Head of caudate nucleus (tissue), 42 donors: ENCODE data around the gene CCDC33.

Experiments used
- DNase-seq, 42 donors: peaks; one replicate each; pipeline versions ENCODE4 v3.0.0 to v3.0.0-alpha.2; 2020 to 2021; ENCODE audit warnings: mixed read lengths in 7 of 42
- intact Hi-C: fragments of 100-400 bp; cut with DNase I; formaldehyde crosslinking; loops from one replicate; pipeline ENCODE4 v1.15.0; 2022

Gene CCDC33

DNA sequence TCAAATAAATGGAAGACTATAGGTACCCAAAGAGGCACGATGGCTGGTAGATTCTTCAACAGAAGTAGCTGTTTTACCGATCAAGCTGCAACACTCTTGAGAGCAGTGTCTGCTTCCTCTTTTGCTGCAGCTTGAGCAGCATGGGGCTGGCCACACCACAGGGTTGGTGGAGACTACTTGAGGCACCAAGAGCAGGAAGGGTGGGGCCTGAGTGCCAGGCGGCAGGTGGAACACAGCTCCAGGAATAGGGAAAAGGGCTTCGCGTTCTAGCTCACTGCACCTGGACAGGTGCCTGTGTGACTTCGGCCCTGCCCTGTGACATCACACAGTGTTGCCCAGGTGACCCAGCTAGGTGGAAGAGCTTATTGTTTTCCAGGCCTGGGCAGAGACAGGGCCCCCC is at the start of gene CCDC33:
Gene CCDC33, plus strand, starts transcription at position 365 of the 400 bp plus-strand sequence. CDS start 394 bp downstream, outside the sequence.
- intact Hi-C loops, result no loop called here
- DNase-seq, result no peak

DNA sequence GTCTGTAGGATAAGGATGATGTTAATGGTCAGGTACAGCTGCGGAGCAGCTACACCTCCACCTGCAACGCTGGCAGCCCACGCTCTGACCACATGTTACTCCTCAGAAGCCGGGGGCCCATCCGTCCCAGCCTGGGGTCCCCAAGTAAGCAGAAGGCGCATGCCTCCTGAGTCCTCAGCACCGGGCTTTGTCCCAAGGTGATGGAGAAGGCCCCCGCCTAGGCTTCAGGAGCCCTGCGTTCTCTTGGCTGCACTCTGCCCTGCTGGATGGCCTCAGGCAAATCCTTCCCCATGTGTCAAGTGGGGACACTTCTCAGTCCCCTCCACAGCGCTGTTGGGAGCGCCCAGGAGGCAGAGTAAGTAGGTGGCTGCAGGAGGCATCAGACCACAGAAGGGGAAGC is 47.9 kb upstream of the CCDC33 start:
- intact Hi-C loops, result no loop called here

DNA sequence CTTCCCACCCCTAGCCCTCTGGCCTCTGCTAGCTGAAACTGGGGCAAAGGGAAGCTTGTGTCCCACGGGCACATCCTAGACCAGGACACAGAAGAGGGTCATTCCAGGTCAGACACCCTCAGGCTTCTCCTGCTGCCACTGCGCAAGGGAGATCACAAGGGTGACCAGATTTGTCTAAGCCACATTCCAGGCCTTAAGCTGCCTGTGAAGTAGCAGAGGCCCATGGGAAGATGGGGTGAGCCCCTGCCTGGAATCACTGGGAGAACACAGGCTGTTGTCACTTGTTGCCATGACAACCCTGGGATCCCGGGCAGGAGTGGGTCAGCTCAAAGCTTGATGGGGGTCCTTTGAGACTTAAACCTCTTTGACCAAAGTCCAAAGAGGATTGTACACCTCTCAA is 44.3 kb upstream of the CCDC33 start:
- no peak for DNase-seq
- intact Hi-C loops, result no loop called here

More for the DNA sequence above, 47.9 kb upstream of the CCDC33 start:
- no peak for DNase-seq

DNA sequence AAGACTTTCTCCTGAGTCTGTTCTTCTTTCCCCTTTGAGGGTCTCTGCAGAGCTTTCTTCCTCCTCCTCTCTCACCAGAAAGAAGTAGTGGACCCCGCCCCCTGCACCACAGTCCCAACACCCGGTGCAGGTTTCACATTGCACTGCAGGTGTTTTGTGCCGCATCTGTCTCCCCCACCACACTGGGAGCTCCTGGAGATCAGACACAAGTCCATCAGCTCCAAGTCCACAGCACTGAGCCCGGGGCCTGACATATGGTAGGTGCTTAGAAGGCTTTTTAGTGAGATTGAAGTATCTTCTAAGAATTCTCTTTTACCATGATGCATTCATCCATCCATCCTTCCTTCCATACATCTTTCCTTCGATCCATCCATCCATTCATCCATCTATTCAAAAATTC is 43.4 kb upstream of the CCDC33 start:
- no peak for DNase-seq
- intact Hi-C loops, result no loop called here

DNA sequence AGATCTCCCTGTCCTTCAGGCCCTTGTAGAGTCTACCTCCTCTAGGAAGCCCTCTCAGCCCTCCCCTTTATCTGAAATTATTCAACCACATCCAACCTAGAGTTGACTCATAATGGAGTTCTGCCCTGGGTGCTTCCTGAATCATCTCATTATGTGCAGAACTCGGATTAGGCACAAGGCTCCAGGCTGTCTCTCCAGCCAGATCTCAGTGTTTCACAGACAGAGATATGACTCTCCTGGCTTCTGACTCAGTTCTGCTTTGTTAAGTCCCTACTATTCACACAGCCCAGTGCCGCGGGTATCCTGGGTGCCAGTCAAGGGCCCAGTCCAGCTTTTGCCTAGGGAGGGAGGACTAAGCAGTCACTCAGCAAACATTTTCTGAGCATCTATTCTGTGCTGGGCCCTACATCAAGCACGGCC is 42.8 kb upstream of the CCDC33 start:
- intact Hi-C loops, result no loop called here
- DNase-seq, result peak in 11 of 42 donors; percentile 12 to 55 (median 23)

DNA sequence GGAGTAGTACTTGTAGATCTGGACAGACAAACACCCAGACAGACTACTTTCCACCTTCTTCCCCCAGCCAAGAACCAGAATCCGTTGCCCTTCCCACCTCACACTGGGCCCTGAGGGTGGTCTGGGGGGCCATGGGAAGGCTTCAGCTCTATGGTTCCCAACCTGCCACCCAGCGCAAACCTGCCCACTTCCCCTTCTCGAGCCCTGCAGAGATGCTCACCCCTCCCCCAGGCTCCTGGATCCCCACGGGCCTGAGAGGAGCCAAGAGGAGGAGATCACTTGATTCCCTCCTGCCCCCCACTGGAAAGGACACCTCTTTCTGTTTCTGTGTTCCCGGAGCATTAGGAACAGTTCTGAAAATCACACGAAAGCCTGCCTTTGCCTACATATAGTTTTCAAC is 42.2 kb upstream of the CCDC33 start:
- no peak for DNase-seq
- intact Hi-C loops, result no loop called here

DNA sequence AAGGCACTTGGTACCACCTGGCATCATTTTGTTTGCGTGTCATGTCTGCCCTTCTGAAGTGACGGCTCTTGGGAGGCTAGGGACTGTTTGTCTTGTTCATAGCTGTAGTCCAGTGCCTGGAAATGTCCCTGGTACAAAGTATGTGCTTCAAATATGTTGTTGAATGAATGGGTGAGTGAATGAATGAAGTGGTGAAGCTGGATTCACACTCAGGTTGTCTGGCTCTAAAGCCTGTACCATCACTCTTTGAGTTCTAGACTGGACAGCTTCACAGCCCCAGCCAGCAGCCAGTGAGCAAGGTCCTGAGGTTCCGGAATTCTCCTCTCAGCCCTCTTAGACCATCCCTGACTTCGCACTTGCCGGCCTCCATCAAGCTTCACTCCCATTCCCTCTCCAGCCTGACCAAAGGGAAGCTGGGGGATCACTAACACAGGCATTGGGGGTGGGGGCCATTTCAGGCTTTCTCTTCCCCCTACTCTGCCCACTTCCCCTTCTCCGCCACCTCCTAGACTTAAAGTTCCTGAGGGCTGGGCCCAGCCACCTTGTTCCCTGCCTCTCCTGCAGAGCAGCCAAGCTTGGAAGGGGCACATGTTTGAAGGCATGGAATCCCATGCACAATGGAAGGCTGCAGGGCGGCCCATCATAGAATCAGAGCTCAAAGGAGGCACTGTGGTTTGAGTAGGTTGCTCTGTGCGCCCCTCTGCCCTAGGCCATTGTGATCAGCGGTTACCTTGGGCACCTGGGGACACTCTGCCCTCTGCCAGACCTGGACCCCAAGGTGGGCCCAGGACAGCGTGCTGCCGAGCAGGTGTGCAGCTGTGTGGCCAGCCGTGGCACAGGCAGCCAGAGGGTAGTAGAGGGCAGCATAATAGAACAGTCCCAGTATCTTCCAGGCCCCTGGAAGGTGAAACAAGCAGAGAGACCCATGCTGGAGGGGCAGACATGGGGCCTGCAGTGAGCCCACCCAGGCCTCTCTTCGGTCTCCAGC is 41.3 kb upstream of the CCDC33 start:
- intact Hi-C loops, result no loop called here
- DNase-seq, result no peak

DNA sequence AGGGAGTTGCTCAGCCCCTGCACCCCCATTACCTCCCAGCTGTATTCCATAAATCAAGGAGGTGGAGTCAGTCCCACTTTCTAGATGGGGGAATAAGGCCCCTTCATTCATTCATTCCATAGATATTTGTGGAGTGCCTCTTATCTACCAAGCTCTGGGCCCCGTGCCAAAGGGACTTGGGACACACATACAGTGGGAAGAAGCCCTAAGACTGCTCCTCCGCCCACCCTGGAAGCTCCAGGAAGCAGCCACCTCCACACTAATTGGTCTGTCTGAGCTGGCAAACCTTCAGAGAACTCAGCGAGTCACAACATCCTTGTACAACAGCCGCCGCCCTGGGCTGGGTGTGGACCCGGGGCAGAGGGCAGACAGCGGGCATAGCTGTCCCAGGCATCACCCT is 40.0 kb upstream of the CCDC33 start:
- intact Hi-C loops, result no loop called here
- DNase-seq, result peak in 38 of 42 donors; percentile 10 to 80 (median 44)

DNA sequence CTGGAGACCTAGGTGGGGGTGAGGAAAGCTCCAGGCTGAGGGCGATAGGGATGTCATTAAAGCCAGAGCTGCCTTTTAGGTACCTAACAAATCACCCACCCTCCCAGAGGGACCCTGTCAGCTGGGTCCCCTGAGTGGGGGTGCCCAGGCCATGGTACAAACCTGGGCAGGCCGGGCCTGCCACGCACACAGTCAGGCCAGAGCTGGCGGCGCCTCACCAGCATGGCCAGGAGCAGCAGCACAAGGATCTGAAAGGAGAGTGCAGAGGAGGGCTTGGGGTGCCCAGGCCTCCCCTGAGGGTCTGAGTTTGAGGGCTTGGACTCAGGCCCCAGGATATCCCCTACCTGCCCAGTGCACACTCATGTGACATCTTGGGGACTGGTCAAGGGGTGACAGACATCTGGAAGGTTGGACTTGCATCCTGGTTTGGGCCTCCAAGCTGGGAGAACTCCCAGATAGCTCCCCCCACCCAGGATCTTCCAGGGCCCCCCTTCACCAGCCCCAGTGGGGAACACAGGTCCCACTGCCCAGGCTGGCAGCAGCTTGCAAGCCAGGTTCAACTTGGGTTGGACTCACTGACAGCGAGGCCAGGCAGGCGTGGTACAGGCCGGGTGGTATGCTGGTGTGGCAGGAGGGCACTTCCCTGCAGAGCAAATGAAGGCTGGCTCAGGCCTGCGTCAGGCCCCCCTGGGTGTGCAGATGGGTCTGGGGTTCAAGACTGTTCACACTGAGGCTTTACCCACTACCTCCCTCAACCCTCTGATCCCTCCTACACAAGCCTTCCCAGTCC is 38.8 kb upstream of the CCDC33 start:
- no peak for DNase-seq
- intact Hi-C loops, result no loop called here

DNA sequence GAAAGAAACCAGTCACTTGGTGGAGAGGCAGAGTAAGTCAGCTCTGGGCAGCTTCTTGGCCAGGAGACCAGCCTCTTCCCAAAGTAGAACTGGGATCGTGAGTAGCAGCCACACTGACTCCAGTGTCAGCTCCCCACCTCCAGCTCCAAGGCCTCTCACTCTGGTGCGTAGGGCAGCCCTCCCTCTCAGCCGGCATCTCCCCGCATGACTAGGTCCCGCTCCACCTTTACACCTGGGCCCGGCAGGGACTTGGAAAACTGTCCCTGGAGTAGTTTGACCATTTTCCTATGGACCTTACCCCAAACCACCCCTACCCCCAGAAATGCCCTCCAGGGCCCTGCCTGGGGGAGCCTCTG is 36.9 kb upstream of the CCDC33 start:
- intact Hi-C loops, result no loop called here
- no peak for DNase-seq

DNA sequence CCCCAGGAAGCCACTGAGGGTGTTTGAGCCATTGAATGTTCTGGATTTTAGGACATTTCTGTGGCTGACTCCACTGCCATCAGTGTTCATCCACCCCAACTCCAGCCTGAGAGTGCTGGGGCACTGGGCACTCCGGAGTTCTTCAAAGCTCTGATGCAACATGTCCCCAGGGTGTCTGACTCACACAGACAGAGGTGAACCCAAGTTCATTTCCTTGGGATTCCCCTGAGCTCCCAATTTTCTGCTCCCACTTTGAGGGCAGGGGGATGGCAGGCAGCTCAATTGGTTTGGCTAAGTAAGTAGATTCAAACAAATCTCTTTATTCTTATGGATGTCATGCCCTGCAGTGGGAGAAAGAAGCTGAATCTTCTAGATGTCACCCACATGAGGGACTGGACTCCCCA is 35.7 kb upstream of the CCDC33 start:
- no peak for DNase-seq
- intact Hi-C loops, result no loop called here

DNA sequence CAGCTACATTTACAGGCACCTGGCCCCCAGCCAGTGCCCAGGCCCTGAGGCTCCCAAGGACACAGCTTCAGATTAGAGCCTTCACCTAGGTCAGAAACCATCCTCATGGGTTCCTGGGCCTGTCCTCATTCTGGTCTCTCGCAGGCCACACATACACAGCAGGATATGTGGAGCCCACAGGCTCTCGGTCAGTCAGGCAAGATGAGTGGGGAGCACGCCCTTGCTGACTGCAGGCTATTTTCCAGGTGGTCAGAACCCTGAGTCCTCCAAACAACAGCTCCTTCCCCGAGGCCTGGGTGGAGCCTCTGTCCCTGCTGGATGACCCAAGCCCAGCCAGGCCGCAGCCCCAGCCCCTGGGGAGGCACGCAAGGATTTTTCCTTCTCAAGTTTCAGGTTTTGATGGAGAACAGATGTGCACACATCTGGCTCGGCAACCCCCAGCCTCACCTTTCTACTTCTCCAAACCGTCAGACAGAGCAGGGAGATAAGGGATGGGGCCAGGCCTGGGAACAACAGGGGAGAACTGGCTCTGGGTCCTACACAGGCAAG is 35.2 kb upstream of the CCDC33 start:
- DNase-seq, result no peak

DNA sequence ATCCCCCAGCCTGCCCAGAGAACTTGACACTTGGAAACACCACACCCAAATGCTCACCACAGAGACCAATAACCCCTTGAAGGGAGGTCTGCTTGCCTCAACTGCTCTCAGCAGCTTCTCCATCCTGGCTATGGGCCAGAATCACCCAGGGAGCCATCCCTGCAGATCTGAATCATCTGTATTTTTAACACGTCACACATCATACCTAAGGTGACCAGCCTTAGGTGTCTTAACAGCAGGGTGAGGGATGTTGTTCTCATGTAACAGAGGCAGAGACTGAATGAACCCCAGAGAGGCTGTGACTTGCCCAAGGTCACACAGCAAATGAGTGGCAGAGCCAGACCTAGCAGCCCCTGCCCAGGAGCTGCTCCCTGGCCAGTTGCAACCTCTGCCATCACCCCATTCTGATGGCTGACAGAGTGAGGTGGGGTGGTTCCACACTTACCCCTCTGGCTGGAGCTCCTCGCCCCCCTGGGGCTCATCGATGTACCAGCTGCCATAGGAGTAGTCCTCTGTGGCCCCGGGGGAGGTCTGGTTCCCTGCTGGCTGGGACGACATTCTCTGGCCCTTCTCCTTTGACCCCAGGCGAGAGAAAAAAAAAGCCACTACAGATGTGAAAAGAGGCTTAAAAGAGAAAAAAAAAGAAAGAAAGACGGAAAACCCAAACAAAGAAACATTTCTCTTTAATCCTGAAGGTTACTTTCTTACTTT is 34.3 kb upstream of the CCDC33 start:
- intact Hi-C loops, result no loop called here
- DNase-seq, result no peak

More for the DNA sequence above, 35.2 kb upstream of the CCDC33 start:
- intact Hi-C loops, result no loop called here

DNA sequence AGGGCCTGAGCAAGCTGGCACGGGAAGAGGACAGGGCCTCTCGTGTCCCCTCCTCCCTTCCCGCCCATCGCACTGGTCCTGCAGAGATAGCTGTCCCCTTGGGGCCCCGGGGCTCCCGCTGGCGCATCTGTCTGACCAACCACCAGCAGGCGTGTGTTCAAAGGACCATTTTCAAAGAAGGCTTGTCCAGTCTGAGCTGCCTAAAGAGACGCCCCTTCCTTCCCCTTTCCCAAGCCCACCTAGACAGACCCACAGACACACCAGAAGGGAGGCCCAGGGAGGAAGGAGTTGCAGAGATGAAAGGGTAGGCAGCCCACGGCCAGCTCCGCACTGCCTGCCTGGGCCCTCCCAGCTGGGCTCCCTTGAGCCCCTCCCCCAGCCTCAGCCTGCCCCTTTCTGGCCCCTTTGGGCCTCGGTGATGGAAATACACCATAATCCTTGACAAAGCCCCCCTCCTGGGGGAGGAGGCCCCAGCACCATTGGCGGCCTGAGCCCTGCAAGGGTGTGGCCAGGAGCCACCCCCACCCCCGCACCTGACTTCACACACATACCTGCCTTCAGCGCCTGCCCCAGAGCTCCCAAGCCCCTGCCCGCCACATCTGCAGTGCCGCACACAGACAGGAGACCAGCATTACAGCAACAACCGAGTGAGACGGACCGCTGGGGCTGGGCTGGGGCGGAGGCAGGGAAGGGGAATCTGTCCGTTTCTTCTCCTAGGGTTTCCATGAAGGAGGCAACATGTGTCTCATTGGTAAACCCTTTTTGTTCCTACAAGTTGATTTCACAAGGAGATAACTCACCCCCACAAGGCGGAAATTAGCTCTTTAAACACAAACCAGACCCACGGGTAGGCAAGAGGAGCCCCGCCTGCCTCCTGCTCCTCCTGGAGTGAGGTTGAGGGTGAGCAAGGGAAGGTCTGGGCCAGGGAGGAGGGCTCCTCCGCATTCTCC is 33.4 kb upstream of the CCDC33 start, which contains the start of gene STRA6:
Gene STRA6, minus strand, starts transcription at position 336 of the 950 bp plus-strand sequence. CDS start 520 bp downstream, outside the sequence.
- intact Hi-C loops, result no loop called here
- no peak for DNase-seq

DNA sequence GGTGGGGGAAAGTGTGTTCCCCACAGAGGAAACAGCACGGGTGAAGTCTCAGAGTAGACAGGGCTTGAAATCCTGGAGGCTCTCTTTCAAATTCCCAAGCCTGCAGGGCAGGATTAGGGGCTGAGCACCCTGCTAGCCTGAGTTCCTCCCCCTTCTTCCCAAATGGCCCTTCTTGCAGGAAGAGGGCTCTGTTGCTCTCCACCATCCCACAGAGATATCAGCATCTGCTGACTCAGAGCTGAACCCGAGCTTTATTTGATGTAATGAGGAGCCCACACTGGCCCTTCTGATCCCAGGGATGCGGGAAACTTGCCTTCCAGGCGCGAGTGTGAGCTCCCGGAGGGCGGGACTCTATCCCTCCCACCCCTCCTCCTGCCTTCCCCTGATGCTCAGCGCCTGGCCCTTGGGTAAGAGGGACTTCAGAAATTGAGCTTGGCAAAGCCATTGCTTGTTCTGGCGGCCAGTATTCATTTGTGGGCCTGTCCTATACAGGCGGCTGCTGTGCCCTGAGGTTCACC is 32.2 kb upstream of the CCDC33 start:
- peak in 5 of 42 donors; percentile 12 to 21 (median 15) for DNase-seq
- intact Hi-C loops, result no loop called here

DNA sequence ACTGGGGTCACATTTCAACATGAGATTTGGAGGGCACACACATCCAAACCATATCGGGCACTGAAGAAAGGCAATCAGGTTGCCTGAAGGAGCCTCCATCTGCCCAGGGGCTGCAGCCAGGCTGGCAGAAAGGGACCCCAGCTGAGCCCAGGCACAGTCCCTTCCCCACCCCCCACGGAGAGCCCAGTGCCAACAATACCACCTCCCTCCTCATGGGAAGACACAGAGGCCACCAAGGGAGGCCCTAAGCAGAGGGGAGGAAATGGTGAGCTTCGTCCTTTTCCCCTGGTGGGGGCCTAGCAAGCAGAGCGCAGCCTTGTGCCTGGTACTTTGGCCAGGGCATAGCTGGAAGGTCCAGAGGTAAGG is 30.6 kb upstream of the CCDC33 start:
- intact Hi-C loops, result no loop called here
- no peak for DNase-seq

DNA sequence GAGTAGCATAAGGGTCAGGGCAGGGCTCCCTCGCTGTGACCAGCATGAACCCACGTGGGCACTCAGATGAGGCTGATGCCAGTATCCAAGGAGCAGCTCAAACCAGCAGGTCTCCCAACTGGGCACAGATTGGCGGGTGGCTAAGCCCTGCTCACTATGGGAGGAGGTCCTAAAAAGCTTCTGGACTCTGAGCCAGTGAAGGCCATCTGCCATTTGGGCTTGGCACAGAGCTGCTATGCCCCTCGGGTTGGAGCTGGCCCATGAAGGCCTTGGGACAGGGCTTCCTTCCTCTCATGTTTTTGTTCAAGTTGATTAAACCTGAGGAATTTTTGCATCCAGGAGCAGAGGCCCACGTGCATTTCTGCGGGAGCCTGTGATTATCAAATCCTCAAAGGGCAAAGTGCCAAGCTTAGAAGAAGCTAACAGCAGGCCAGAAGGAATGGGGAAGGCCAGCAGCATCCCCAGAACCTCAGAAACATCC is 29.3 kb upstream of the CCDC33 start:
- intact Hi-C loops, result no loop called here

More for the DNA sequence above, 29.3 kb upstream of the CCDC33 start:
- DNase-seq, result peak in 7 of 42 donors; percentile 5 to 21 (median 15)
